Measurements from ENCODE around the gene TMEM82. TPM values are rescaled to one million over a fixed set of nuclear protein-coding genes. Genes with fewer than 3 reads are reported as not detected.
A peak's percentile ranks its signal among the peaks of the same experiment; 100 is the strongest.

Gene TMEM82
- total and polyA plus RNA-seq, 2 of the 13 experiments (the other 11 are each of a cell fraction or from before 2014, with no cell fraction given): 0.24 to 0.97 TPM

GRCh38 chr1:15768388-15768787, 26.1 kb downstream of the TMEM82 start:
- Histone ChIP-seq H3K9me3 (ENCODE audit: low read length) (no peaks in the 10 kb centered on the region), H3K79me2 (ENCODE audit: insufficient read depth, low read length) (no peaks in the 10 kb centered on the region), H2AFZ (ENCODE audit: low read length) (no peak overlapping the region), H3K27ac (ENCODE audit: extremely low read length, insufficient read depth, low read length) (no peak overlapping the region), H3K36me3 (replicated peaks in 1 of 2; ENCODE audit: control insufficient read depth in 1 of 2, insufficient read depth in 2 of 2, low read length in 2 of 2) (peaks cover 3 to 6% of the 10 kb centered on the region in 2 experiments; a peak in 3 of 5 replicates), H3K9ac (ENCODE audit: insufficient read depth, low read depth, low read length) (no peak overlapping the region), H3K27me3 (ENCODE audit: control insufficient read depth in 1 of 2, insufficient read depth in 2 of 2, low read length in 2 of 2) (no peaks in the 10 kb centered on the region), H3K4me2 (ENCODE audit: low read depth, low read length) (no peak overlapping the region), H3K4me3 (replicated peaks in 1 of 3; ENCODE audit: insufficient read depth in 1 of 3, low read depth in 2 of 3, low read length in 3 of 3) (no peak overlapping the region), H4K20me1 (ENCODE audit: insufficient read depth, low read length) (no peaks in the 10 kb centered on the region), H3K4me1 (ENCODE audit: insufficient read depth, low read length) (peaks cover 14% of the 10 kb centered on the region; the same call in 1 of the 2 replicates)
- no peak for FAIRE-seq
- ChIA-PET POLR2A (no interaction called here), CTCF (ENCODE audit: low intra/inter-chr PET ratio, low total read pairs) (no interaction called here)
- in situ Hi-C loops (cut with HindIII; ENCODE audit: extremely low pct_ligation_motif_present, low pct_unique_long_range_greater_than_20kb) (no loop called here), intact Hi-C loops (cut with micrococcal nuclease; ENCODE audit: unreplicated experiment) (no loop called here)
- no peak for ATAC-seq
- no TSS peak for BruUV-seq (replicated peaks)
- no peak for DNase-seq (ENCODE audit: low spot score)
- 96% methylated on average over 7 of the region's 7 CpGs for WGBS (ENCODE audit: low lambda C conversion rate)
- no peak for TF ChIP-seq NFYC (CRISPR knock-in tag; IDR thresholded peaks at IDR 0.05)
- TF ChIP-seq, protein P1, sequence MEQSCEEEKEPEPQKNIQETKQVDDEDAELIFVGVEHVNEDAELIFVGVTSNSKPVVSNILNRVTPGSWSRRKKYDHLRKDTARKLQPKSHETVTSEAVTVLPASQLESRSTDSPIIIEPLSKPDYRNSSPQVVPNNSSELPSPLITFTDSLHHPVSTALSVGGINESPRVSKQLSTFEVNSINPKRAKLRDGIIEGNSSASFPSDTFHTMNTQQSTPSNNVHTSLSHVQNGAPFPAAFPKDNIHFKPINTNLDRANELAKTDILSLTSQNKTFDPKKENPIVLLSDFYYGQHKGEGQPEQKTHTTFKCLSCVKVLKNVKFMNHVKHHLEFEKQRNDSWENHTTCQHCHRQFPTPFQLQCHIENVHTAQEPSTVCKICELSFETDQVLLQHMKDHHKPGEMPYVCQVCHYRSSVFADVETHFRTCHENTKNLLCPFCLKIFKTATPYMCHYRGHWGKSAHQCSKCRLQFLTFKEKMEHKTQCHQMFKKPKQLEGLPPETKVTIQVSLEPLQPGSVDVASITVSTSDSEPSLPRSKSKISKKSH (CRISPR knock-in tag; IDR thresholded peaks at IDR 0.05; ENCODE audit: borderline replicate concordance): no peak
- no peak for TF ChIP-seq DMAP1 (CRISPR knock-in tag; IDR thresholded peaks at IDR 0.05)

DNA sequence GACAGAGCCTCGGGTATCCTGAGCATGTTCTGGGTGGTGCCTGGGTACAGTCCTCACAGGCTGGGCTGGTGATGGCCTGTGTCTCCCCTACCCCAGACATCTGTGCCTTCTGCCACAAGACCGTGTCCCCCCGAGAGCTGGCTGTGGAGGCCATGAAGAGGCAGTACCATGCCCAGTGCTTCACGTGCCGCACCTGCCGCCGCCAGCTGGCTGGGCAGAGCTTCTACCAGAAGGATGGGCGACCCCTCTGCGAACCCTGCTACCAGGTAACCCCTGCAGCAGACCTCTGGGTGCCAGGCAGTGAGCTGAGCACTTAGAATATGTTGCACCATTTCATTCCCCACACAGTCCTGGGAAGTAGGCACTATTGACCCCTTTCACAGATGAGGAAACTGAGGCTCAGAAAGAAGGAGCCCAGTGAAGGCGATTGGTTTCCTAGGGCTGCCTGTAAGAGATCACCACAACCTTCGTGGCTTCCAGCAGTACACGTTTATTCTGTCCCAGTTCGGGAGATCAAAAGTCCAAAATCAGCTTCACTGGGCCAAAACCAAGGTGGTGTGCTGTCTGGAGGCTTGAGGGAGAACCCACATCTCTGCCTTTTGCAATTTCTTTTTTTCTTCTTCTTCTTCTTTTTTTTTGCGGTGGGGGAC, 28.1 kb downstream of the TMEM82 start:
- in situ Hi-C loops (cut with HindIII; ENCODE audit: extremely low pct_ligation_motif_present, low pct_unique_long_range_greater_than_20kb) (no loop called here), intact Hi-C loops (cut with micrococcal nuclease; ENCODE audit: unreplicated experiment) (no loop called here)
- Histone ChIP-seq H4K20me1 (ENCODE audit: insufficient read depth, low read length) (no peaks in the 10 kb centered on the region), H3K36me3 (replicated peaks in 1 of 2; ENCODE audit: control insufficient read depth in 1 of 2, insufficient read depth in 2 of 2, low read length in 2 of 2) (peaks cover 4 to 6% of the 10 kb centered on the region in 2 experiments; a peak in 3 of 5 replicates), H3K27ac (ENCODE audit: extremely low read length, insufficient read depth, low read length) (no peak overlapping the region), H3K9ac (ENCODE audit: insufficient read depth, low read depth, low read length) (no peak overlapping the region), H3K79me2 (ENCODE audit: insufficient read depth, low read length) (no peaks in the 10 kb centered on the region), H3K4me3 (replicated peaks in 1 of 3; ENCODE audit: insufficient read depth in 1 of 3, low read depth in 2 of 3, low read length in 3 of 3) (no peak overlapping the region), H3K4me2 (ENCODE audit: low read depth, low read length) (no peak overlapping the region), H3K27me3 (ENCODE audit: control insufficient read depth in 1 of 2, insufficient read depth in 2 of 2, low read length in 2 of 2) (no peaks in the 10 kb centered on the region), H3K4me1 (ENCODE audit: insufficient read depth, low read length) (0 out of 2 replicates have a peak, but pooled peaks cover 6% of the 10 kb centered on the region), H3K9me3 (ENCODE audit: low read length) (no peaks in the 10 kb centered on the region), H2AFZ (ENCODE audit: low read length) (no peak overlapping the region)
- no peak for DNase-seq (ENCODE audit: low spot score)
- no TSS peak for BruUV-seq (replicated peaks)
- 72% methylated on average over 7 of the region's 14 CpGs for WGBS (ENCODE audit: low lambda C conversion rate)
- FAIRE-seq: no peak
- no peak for ATAC-seq
- ChIA-PET CTCF (ENCODE audit: low intra/inter-chr PET ratio, low total read pairs) (no interaction called here), POLR2A (no interaction called here)
- TF ChIP-seq ZNF629 (CRISPR knock-in tag; conservative IDR thresholded peaks at IDR 0.05) (peak; percentile 85), HES4 (CRISPR knock-in tag; IDR thresholded peaks at IDR 0.05; ENCODE audit: borderline replicate concordance) (no peak)
